ENCODE results near the gene SLC39A11.

SLC39A11 gene

GRCh38 chr17:73011016-73011486 is 81.4 kb downstream of the SLC39A11 start:
- TF ChIP-seq CTCF (IDR thresholded peaks at IDR 0.05; ENCODE audit: low read depth, low read length): no peak
- no peak for TF ChIP-seq EZH2phosphoT487 (IDR thresholded peaks at IDR 0.05; ENCODE audit: low read depth)
- H3K27ac ChIP-seq (ENCODE audit: low read length): no peak overlapping the region
- no peak overlapping the region for H3K9ac ChIP-seq (ENCODE audit: low read length)
- H4K20me1 ChIP-seq (ENCODE audit: insufficient read depth, low read length): no peaks in the 10 kb centered on the region
- H3K4me1 ChIP-seq (ENCODE audit: low read length): peaks cover 18% of the 10 kb centered on the region
- no peak overlapping the region for H3K4me3 ChIP-seq (ENCODE audit: low read length)
- H3K4me2 ChIP-seq (ENCODE audit: low read length): no peak overlapping the region
- no peaks in the 10 kb centered on the region for H3K27me3 ChIP-seq (ENCODE audit: low read depth, low read length)
- H3K79me2 ChIP-seq (ENCODE audit: low read length): no peaks in the 10 kb centered on the region
- H2AFZ ChIP-seq (ENCODE audit: low read depth, low read length): no peak overlapping the region
- no peaks in the 10 kb centered on the region for H3K9me3 ChIP-seq (ENCODE audit: insufficient read depth, low read length)
- no peaks in the 10 kb centered on the region for H3K36me3 ChIP-seq (replicated peaks; ENCODE audit: low read depth, low read length)

GRCh38 chr17:73010414-73010813 is 82.1 kb downstream of the SLC39A11 start:
- H3K27ac ChIP-seq (ENCODE audit: low read length): no peak overlapping the region
- no peak overlapping the region for H3K4me2 ChIP-seq (ENCODE audit: low read length)
- TF ChIP-seq CTCF (IDR thresholded peaks at IDR 0.05; ENCODE audit: low read depth, low read length): no peak
- TF ChIP-seq EZH2phosphoT487 (IDR thresholded peaks at IDR 0.05; ENCODE audit: low read depth): no peak
- H4K20me1 ChIP-seq (ENCODE audit: insufficient read depth, low read length): no peaks in the 10 kb centered on the region
- H3K4me1 ChIP-seq (ENCODE audit: low read length): peaks cover 17% of the 10 kb centered on the region
- H2AFZ ChIP-seq (ENCODE audit: low read depth, low read length): no peak overlapping the region
- H3K36me3 ChIP-seq (replicated peaks; ENCODE audit: low read depth, low read length): no peaks in the 10 kb centered on the region
- no peaks in the 10 kb centered on the region for H3K27me3 ChIP-seq (ENCODE audit: low read depth, low read length)
- H3K4me3 ChIP-seq (ENCODE audit: low read length): no peak overlapping the region
- H3K9ac ChIP-seq (ENCODE audit: low read length): no peak overlapping the region
- no peaks in the 10 kb centered on the region for H3K79me2 ChIP-seq (ENCODE audit: low read length)
- no peaks in the 10 kb centered on the region for H3K9me3 ChIP-seq (ENCODE audit: insufficient read depth, low read length)

- Histone ChIP-seq H3K27me3 (ENCODE audit: low read depth, low read length) (no peaks in the 10 kb centered on the region), H3K4me3 (ENCODE audit: low read length) (no peak overlapping the region), H2AFZ (ENCODE audit: low read depth, low read length) (no peak overlapping the region), H3K9ac (ENCODE audit: low read length) (no peak overlapping the region), H4K20me1 (ENCODE audit: insufficient read depth, low read length) (no peaks in the 10 kb centered on the region), H3K27ac (ENCODE audit: low read length) (no peak overlapping the region), H3K9me3 (ENCODE audit: insufficient read depth, low read length) (no peaks in the 10 kb centered on the region), H3K4me2 (ENCODE audit: low read length) (no peak overlapping the region), H3K36me3 (replicated peaks; ENCODE audit: low read depth, low read length) (no peaks in the 10 kb centered on the region), H3K79me2 (ENCODE audit: low read length) (no peaks in the 10 kb centered on the region), H3K4me1 (ENCODE audit: low read length) (no peaks in the 10 kb centered on the region)
- TF ChIP-seq CTCF (IDR thresholded peaks at IDR 0.05; ENCODE audit: low read depth, low read length): no peak
- no peak for TF ChIP-seq EZH2phosphoT487 (IDR thresholded peaks at IDR 0.05; ENCODE audit: low read depth)
Measured at GRCh38 chr17:73007407-73007806, 85.1 kb downstream of the SLC39A11 start.

- Histone ChIP-seq H3K9me3 (ENCODE audit: insufficient read depth, low read length) (no peaks in the 10 kb centered on the region), H3K27ac (ENCODE audit: low read length) (no peak overlapping the region), H3K36me3 (replicated peaks; ENCODE audit: low read depth, low read length) (no peaks in the 10 kb centered on the region), H2AFZ (ENCODE audit: low read depth, low read length) (no peak overlapping the region), H3K79me2 (ENCODE audit: low read length) (no peaks in the 10 kb centered on the region), H3K4me3 (ENCODE audit: low read length) (no peak overlapping the region), H4K20me1 (ENCODE audit: insufficient read depth, low read length) (no peaks in the 10 kb centered on the region), H3K27me3 (ENCODE audit: low read depth, low read length) (no peaks in the 10 kb centered on the region), H3K4me2 (ENCODE audit: low read length) (no peak overlapping the region), H3K9ac (ENCODE audit: low read length) (no peak overlapping the region), H3K4me1 (ENCODE audit: low read length) (no peaks in the 10 kb centered on the region)
- TF ChIP-seq EZH2phosphoT487 (IDR thresholded peaks at IDR 0.05; ENCODE audit: low read depth) (no peak), CTCF (IDR thresholded peaks at IDR 0.05; ENCODE audit: low read depth, low read length) (no peak)
Measured at GRCh38 chr17:73005360-73005759, 87.1 kb downstream of the SLC39A11 start.

Data from OCI-LY3 (cell line).